SK-N-MC (cell line): ENCODE data around the gene ILF3.

ENCODE experiments used
- EZH2 ChIP-seq: fragments of 200-600 bp; sonication (generic); IDR thresholded peaks from one replicate; pipeline ENCODE4 v1.6.1; 2017; ENCODE audit warnings: antibody characterized with exemption
- FOXP2 ChIP-seq: optimal IDR thresholded peaks from 2 replicates; pipeline ENCODE3; 2011; ENCODE audit warnings: mild to moderate bottlenecking, moderate library complexity; ENCODE audit not compliant: insufficient read depth; ENCODE audit errors: extremely low read length, control extremely low read depth
- POLR2AphosphoS5 ChIP-seq: IDR thresholded peaks from 2 replicates; pipeline ENCODE4 v1.6.1; 2012; ENCODE audit warnings: mild to moderate bottlenecking, low read depth, low read length, borderline replicate concordance

GRCh38 chr19:10683064-10683426, 28.9 kb downstream of the ILF3 start:
- TF ChIP-seq POLR2AphosphoS5 (no peak), EZH2 (no peak), FOXP2 (no peak)
